ENCODE measurements around the gene LIPC.

GRCh38 chr15:58522391-58522790 lies 90.6 kb downstream of the LIPC start:
- TF ChIP-seq EZH2 (IDR thresholded peaks at IDR 0.05; ENCODE audit: insufficient read depth, poor library complexity, severe bottlenecking) (no peak), EZH2phosphoT487 (IDR thresholded peaks at IDR 0.05; ENCODE audit: insufficient read depth, low read depth) (no peak)

All from GM23248 (cell line).